Stimulated activated CD4-positive, alpha-beta T cell treated with anti-CD3 and anti-CD28 coated beads, TNF-alpha, amount 100 ng/mL, for 24 hours (primary cell): ENCODE results near the gene RIMBP2.
"Not testable (repeated sequence)": the region's sequence is repeated elsewhere in the genome, so short reads cannot be mapped to it uniquely, and the experiment has no call there.

Source experiments
- DNase-seq, 3 experiments: peaks; one replicate each; pipeline ENCODE4 v3.0.0-alpha.2; 2020; ENCODE audit warnings: low read depth in 3 of 3

RIMBP2 gene

GRCh38 chr12:130705178-130705822 is 10.8 kb downstream of the RIMBP2 start:
- no peak for DNase-seq

DNA sequence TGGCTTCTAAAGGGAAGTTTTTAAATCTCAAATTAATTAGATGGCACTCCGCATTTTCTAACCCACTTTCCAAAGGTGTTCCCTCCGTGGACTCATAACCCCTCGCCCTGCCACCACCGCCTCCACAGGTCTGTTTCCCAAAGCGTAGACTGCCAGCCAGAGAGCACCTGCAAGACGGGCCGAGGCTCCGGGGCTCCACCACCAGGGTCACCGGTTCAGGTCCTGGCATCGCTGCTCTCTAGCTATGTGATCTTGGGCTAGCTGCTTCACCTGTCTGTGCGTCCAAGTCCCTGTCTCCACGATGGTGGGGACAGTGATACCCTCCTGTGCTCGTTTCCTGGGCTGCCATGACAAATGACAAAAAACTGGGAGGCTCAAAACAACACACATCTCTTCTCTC is 11.5 kb downstream of the RIMBP2 start:
- DNase-seq: no peak

DNA sequence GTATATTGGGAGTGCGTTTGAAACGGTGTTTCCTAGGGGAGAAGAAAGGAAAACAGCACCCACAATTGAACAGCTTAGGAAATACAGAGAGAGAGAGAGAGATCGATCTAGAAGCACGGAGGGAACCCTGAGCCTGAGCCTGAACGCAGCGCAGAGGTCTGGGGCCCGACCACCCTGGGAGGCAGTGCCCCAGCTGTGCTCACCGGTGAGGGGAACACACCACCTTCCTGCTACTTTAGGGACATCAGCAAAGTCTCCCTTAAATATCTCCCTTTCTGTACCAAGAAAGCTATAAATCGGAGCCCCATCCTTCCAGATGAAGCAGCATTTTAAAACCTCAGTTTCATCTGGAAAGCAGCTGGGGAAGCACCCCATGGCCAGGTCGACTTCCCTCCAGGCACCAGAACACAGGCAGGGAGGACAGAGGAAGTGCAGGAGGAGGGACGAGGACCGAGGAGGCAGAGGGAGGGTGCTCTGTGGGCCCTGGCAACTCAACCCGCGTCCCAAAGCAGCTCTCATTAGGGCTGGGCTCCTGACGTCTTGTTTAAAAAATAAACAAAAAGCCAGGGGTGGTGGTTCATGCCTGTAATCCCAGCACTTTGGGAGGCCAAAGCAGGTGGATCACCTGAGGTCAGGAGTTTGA is 12.2 kb downstream of the RIMBP2 start:
- DNase-seq: no peak

GRCh38 chr12:130702966-130703732 is 12.9 kb downstream of the RIMBP2 start:
- no peak for DNase-seq

DNA sequence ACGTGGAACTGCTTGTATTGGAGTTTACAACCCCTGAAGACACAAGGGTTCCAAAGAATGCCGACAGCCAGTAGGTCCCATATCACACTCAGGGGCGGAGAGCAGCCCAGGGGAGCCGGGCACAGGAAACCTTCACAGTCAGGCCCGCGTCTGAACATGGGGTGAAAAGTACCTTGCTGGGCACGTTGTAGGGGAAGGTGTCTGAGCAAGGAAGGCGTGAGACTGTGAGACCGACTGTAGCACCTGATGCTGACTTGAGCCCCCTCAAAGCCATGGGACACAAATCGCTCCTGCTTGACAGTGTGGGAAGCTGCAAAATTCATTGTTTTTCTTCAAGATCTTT is 14.7 kb downstream of the RIMBP2 start:
- no peak for DNase-seq

DNA sequence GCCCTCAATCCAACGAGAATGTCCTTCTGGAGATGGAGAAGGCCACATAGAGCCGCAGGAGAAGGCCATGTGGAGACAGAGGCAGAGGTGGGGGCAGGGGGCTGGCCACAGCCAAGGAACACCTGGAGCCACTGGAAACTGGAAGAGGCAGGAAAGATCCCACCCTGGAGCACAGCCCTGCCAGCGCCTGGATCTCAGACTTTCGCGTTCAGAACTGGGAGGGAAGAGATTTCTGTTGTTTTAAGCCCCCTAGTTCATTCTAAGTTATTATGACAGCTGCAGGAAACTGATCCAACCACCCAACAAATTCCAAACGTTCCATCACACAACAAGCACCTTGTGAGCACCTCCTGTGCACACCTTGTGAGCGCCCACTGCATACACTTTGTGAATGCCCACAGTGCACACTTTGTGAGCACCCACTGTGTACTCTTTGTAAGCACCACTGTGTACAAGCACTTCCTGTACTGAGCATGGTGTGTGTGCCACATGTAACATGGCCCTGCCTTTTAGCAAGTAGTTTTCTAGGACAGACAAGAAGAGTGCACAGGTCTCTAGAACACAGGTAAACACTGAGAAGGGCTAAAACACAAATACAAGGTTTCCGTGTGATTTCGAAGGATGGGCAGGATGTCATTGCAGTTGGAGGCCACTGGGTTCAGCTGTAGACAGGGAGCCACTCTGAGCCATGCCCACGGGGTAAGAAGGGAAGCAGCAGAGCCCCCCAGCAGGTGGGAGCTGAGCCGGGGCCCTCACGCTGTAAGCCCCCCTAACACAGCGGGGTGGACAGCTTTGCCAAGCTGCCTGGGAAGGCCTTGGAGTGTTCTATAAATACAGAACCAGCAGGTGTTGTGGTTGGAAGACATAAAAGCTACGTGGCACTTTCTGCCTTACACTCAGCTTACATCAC is 15.4 kb downstream of the RIMBP2 start:
- no peak for DNase-seq

DNA sequence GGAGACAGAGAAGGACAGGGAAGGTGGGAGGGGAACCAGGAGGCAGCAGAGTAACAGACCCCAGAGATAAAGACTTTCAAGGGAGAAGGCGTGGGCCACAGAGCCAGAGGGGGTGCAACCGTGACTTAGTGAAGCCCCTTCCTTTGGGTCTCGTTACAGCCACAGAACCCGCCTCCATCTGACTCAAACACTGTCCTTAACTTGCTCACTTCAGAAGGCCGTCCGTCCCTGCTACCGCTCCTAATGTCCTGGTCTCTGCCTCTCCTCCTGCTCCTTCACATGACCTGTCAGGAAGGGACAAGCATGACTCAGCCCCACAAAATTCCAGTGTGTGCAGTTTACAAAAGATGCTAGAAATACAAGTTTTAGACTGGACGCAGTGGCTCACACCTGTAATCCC is 18.0 kb downstream of the RIMBP2 start:
- no peak for DNase-seq

GRCh38 chr12:130696379-130697100 is 19.6 kb downstream of the RIMBP2 start:
- DNase-seq: no peak

- DNase-seq: no peak
These were observed 21.0 kb downstream of the RIMBP2 start for GRCh38 chr12:130695061-130695460.

DNA sequence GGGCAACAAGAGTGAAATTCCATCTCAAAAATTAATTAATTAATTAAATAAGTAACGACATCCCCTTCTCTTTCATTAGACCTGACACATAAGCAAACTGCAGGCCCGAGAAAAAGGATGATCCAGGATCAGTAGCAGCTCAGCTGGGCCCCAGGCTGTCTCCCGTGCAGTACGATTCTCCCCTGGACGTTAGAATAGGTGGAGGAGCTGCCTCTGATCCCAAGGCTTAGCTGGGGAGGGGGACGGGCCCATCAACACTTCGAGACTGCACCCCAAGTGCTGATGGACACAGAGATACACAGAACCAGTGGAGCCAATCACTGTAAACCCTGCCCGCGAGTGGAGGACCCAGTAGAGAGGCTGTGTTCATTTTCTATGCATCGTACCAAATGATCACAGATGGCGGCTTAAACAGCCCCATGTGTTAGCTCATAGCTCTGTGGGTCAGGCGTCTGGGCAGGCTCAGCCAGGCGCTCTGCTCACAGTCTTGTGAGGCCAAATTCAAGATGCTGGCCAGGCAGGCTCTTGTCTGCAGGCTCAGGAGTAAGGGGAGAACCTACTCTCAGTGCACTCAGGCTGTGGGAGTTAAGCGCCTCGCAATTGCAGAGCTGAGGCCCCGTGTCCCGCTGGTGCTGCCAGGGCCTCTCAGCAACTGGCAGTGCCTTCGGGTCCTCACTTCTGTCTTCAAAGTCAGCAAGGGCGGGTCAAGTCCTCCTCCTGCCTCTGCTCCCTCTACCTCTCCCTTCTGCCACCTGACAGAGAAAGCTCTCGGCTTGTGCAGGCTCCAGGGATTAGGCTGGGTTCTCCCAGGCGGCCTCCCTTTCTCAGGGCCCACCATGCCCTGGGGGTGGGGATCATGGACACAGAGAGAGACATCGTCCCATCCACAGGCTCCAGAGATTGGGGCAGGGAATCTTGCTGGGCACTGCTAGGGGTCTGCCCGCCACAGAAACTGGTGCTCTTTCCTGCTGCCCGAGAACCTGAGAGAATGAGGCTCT is 26.4 kb downstream of the RIMBP2 start:
- DNase-seq: no peak

DNA sequence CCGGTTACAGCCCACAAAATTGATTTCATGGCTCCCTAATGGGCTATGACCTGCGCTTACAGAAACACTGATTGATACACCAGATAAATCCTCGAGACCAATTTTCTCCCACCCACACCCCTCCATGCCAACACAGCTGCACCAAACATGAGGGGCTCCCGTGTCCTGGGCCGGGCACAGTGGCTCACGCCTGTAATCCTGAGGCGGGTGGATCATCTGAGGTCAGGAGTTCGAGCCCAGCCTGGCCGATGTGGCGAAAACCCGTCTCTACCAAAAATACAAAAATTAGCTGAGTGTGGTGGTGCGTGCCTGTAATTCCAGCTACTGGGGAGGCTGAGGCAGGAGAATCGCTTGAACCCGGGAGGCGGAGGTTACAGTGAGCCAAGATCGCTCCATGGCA is 27.1 kb downstream of the RIMBP2 start:
- DNase-seq: not testable (repeated sequence)

- no peak for DNase-seq
These were observed 28.0 kb downstream of the RIMBP2 start for GRCh38 chr12:130687796-130688778.

DNA sequence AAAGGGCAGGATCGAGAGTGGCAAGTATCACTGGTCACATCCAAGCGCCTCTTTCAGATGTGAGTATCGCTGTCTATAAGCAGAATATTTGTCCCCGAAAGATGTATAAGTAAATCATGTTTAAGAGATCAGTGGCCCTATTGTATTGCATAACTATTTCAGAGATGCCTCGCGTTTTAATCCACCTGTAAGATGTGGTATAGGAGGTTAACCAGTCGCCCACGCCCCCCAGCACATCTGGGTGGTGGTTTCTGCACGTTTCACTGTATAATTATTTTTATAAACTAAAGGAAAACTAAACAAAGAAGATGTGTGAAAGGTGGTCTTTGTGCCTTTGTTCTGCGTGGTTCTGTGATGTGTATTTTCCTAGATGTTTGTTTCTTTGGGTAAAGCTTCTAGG is 28.9 kb downstream of the RIMBP2 start:
- no peak for DNase-seq

GRCh38 chr12:130686511-130686991 is 29.5 kb downstream of the RIMBP2 start:
- DNase-seq: no peak

DNA sequence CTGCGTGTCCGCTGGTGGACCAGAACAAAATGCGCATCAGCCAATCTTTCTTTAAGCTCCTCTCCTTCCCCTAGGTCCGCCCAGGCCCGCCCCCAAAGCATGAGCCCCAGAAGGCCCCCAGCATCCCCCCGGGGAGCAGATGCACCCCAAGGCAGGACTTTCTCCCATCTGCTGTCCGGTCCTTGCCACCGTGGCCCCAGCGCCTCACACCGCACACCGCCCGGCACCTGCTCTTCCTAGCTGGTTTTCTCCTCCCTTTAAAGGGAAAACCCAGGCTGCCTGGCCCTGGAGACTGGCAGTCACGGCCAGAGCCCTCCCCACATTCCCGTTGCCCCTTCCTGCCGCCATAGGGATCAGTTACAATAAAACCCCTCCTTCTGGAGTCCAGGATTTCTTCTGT is 30.2 kb downstream of the RIMBP2 start:
- no peak for DNase-seq

DNA sequence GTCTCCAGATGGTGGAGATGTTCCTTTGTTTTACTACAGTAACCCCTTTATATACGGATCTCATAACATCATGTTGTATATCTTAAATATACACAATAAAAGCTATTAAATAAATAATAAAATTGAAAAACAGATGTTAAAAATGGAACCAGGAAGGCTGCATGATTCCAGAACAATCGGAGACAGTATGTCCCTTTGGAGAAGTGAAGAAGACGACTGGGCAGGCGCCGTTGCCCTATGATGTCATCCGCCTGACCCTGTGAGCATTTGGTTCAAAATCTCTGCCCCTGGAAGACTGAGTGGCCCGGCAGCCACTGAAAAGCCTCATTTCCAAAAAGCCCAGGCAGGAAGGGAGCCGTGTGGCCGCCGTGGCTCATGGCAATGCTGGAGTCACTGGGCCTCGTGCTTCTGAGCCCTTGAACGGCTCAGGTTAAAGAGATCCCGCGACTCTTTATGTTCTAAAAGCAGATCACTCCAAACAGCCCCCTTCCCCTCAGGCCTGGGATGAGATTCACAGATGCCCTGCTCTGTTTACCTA is 30.8 kb downstream of the RIMBP2 start:
- no peak for DNase-seq

DNA sequence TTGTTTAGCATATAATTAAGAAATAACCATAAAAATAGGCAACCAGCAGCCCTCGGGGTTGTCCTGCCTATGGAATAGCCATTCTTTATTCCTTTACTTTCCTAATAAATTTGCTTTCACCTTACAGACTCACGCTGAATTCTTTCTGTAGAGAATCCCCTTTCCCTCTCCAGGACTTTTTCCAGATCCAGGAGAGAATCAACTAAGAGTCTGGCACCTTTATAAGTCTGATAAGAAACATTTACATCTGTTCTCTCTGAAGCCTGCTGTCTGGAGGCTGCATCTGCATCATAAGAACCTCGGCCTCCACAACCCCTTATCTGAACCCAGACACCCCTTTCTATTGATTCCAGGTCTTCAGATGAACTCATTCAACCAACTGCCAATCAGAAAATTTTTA is 32.3 kb downstream of the RIMBP2 start:
- no peak for DNase-seq

- DNase-seq: no peak
These were observed 33.0 kb downstream of the RIMBP2 start for GRCh38 chr12:130683080-130683479.
